Neural cell (in vitro differentiated cells): ENCODE measurements around the gene TOLLIP. TPM values are rescaled to one million over a fixed set of nuclear protein-coding genes. Genes with fewer than 3 reads are reported as not detected.

Experiments
- H2AFZ ChIP-seq: fragments of 200-600, 300-800 bp; sonication (generic), shearing (Covaris generic); 2 replicates; pipeline ENCODE4 v1.6.0; 2014; ENCODE audit warnings: low read depth, mild to moderate bottlenecking, antibody characterized with exemption, low read length, moderate library complexity
- H3F3A ChIP-seq: fragments of 200-600 bp; shearing (Covaris generic); 2 replicates; pipeline ENCODE4 v1.6.1; 2016; ENCODE audit warnings: mild to moderate bottlenecking, moderate library complexity, mixed read lengths, antibody characterized with exemption, low read length; ENCODE audit not compliant: insufficient read depth, poor library complexity, severe bottlenecking
- H3K27ac ChIP-seq: fragments of 200-600, 300-800 bp; sonication (generic), shearing (Covaris generic); 2 replicates; pipeline ENCODE4 v1.5.1; 2014; ENCODE audit warnings: mild to moderate bottlenecking, low read length, moderate library complexity
- H3K27me3 ChIP-seq: fragments of 300-800, 200-600 bp; sonication (generic), shearing (Covaris generic); 2 replicates; pipeline ENCODE4 v1.6.0; 2014; ENCODE audit warnings: mild to moderate bottlenecking, low read depth, low read length, moderate library complexity; ENCODE audit not compliant: insufficient read depth
- H3K36me3 ChIP-seq: fragments of 300-800, 200-600 bp; sonication (generic), shearing (Covaris generic); 2 replicates; pipeline ENCODE4 v1.5.1; 2014; ENCODE audit warnings: mild to moderate bottlenecking, antibody characterized with exemption, low read length, moderate library complexity; ENCODE audit not compliant: insufficient read depth
- H3K4me2 ChIP-seq: fragments of 300-800, 200-600 bp; sonication (generic), shearing (Covaris generic); 2 replicates; pipeline ENCODE4 v1.6.0; 2014; ENCODE audit warnings: mild to moderate bottlenecking, low read length
- H3K4me3 ChIP-seq: fragments of 300-800, 200-600 bp; sonication (generic), shearing (Covaris generic); 2 replicates; pipeline ENCODE4 v1.5.1; 2014; ENCODE audit warnings: mild to moderate bottlenecking, low read length, moderate library complexity
- H3K79me2 ChIP-seq: fragments of 200-600 bp; shearing (Covaris generic); replicated peaks from 2 replicates; pipeline ENCODE4 v1.6.0; 2014; ENCODE audit warnings: mild to moderate bottlenecking, low read length, moderate library complexity; ENCODE audit not compliant: insufficient read depth
- H3K9ac ChIP-seq: fragments of 300-800, 200-600 bp; sonication (generic), shearing (Covaris generic); 2 replicates; pipeline ENCODE4 v1.6.1; 2016; ENCODE audit warnings: mild to moderate bottlenecking, low read length, mixed read lengths
- H3K9me2 ChIP-seq: fragments of 200-600 bp; shearing (Covaris generic); 2 replicates; pipeline ENCODE4 v1.6.1; 2016; ENCODE audit warnings: mild to moderate bottlenecking, low read length, mixed read lengths; ENCODE audit not compliant: insufficient read depth
- H3K9me3 ChIP-seq: fragments of 200-600, 300-800 bp; sonication (generic), shearing (Covaris generic); 2 replicates; pipeline ENCODE4 v1.6.1; 2016; ENCODE audit warnings: mild to moderate bottlenecking, mixed run types, low read length, moderate library complexity, mixed read lengths
- H4K20me1 ChIP-seq: fragments of 200-600 bp; shearing (Covaris generic); 2 replicates; pipeline ENCODE4 v1.6.1; 2016; ENCODE audit warnings: mild to moderate bottlenecking, mixed run types; ENCODE audit not compliant: insufficient read depth
- EP300 ChIP-seq: fragments of 450-650 bp; conservative IDR thresholded peaks from 2 replicates; pipeline ENCODE4 v1.6.1; 2014; ENCODE audit warnings: antibody characterized with exemption, mild to moderate bottlenecking, moderate library complexity; ENCODE audit not compliant: poor library complexity, severe bottlenecking
- EZH2 ChIP-seq: fragments of 200-600, 300-800 bp; shearing (Covaris generic), sonication (generic); IDR thresholded peaks from 2 replicates; pipeline ENCODE4 v1.6.1; 2014; ENCODE audit warnings: antibody characterized with exemption, low read length, borderline replicate concordance, mild to moderate bottlenecking; ENCODE audit not compliant: insufficient read depth, poor library complexity, severe bottlenecking
- MXI1 ChIP-seq: fragments of 450-650 bp; conservative IDR thresholded peaks from 2 replicates; pipeline ENCODE4 v1.6.1; 2014; ENCODE audit warnings: antibody characterized with exemption, mild to moderate bottlenecking; ENCODE audit not compliant: poor library complexity, severe bottlenecking
- RAD21 ChIP-seq: fragments of 450-650 bp; conservative IDR thresholded peaks from 2 replicates; pipeline ENCODE4 v1.6.1; 2014; ENCODE audit warnings: antibody characterized with exemption, mild to moderate bottlenecking, moderate library complexity
- SMC3 ChIP-seq: fragments of 450-650 bp; conservative IDR thresholded peaks from 2 replicates; pipeline ENCODE4 v1.6.1; 2014; ENCODE audit warnings: antibody characterized with exemption, mild to moderate bottlenecking, moderate library complexity; ENCODE audit not compliant: poor library complexity
- TAF1 ChIP-seq: IDR thresholded peaks from 2 replicates; pipeline ENCODE4 v1.6.1; 2012; ENCODE audit warnings: low read depth
- polyA plus RNA-seq: library from polyadenylated mRNA; depleted of rRNA; stranded (reverse); fragments of >200 nt; gene quantifications from 2 replicates; pipeline ENCODE4 v1.2.3, GENCODE V29; 2014
- TF ChIP-seq, protein P1 (sequence below): fragments of 450-650 bp; IDR thresholded peaks from 2 replicates; pipeline ENCODE4 v1.5.1; 2014; ENCODE audit warnings: antibody characterized with exemption, mild to moderate bottlenecking, moderate library complexity; ENCODE audit not compliant: poor library complexity, severe bottlenecking
- TF ChIP-seq, protein P2 (sequence below): IDR thresholded peaks from 2 replicates; pipeline ENCODE4 v1.6.1; 2012; ENCODE audit warnings: borderline replicate concordance

TOLLIP gene
- polyA plus RNA-seq, 1 donor from 2014 or later = 24.1 TPM

DNA sequence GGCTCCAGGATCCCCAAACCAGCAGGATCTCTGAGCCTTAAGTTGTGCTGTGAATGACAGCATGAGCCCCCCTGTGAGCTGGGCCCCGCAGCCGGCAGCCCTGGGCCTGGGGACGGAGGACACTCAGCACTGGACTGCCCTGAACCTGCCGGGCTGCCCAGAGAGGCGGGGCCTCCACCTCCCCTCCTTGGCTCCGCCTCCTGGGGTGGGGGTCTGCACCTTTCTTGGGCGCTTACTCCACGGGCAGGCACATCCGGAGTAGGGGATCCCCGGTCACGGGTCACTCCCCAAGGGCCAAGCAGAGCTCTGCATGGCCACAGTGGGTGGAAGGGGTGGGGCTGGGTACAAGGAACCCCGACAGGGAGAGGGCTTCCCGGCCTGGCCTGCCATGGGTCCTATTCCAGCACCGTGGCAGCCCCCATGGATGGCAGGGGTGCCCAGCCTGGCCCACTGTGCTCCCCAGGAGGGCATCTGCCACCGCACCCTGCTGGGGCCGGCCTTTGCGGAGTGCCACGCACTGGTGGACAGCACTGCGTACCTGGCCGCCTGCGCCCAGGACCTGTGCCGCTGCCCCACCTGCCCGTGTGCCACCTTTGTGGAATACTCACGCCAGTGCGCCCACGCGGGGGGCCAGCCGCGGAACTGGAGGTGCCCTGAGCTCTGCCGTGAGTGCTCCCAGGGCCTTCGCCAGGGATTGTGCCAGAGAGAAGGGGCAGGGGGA, 81.2 kb downstream of the TOLLIP start:
- TF ChIP-seq EP300 (no peak), MXI1 (no peak), SMC3 (no peak), TAF1 (no peak), EZH2 (no peak)
- TF ChIP-seq, protein P1, sequence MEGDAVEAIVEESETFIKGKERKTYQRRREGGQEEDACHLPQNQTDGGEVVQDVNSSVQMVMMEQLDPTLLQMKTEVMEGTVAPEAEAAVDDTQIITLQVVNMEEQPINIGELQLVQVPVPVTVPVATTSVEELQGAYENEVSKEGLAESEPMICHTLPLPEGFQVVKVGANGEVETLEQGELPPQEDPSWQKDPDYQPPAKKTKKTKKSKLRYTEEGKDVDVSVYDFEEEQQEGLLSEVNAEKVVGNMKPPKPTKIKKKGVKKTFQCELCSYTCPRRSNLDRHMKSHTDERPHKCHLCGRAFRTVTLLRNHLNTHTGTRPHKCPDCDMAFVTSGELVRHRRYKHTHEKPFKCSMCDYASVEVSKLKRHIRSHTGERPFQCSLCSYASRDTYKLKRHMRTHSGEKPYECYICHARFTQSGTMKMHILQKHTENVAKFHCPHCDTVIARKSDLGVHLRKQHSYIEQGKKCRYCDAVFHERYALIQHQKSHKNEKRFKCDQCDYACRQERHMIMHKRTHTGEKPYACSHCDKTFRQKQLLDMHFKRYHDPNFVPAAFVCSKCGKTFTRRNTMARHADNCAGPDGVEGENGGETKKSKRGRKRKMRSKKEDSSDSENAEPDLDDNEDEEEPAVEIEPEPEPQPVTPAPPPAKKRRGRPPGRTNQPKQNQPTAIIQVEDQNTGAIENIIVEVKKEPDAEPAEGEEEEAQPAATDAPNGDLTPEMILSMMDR = no peak
- TF ChIP-seq, protein P2, sequence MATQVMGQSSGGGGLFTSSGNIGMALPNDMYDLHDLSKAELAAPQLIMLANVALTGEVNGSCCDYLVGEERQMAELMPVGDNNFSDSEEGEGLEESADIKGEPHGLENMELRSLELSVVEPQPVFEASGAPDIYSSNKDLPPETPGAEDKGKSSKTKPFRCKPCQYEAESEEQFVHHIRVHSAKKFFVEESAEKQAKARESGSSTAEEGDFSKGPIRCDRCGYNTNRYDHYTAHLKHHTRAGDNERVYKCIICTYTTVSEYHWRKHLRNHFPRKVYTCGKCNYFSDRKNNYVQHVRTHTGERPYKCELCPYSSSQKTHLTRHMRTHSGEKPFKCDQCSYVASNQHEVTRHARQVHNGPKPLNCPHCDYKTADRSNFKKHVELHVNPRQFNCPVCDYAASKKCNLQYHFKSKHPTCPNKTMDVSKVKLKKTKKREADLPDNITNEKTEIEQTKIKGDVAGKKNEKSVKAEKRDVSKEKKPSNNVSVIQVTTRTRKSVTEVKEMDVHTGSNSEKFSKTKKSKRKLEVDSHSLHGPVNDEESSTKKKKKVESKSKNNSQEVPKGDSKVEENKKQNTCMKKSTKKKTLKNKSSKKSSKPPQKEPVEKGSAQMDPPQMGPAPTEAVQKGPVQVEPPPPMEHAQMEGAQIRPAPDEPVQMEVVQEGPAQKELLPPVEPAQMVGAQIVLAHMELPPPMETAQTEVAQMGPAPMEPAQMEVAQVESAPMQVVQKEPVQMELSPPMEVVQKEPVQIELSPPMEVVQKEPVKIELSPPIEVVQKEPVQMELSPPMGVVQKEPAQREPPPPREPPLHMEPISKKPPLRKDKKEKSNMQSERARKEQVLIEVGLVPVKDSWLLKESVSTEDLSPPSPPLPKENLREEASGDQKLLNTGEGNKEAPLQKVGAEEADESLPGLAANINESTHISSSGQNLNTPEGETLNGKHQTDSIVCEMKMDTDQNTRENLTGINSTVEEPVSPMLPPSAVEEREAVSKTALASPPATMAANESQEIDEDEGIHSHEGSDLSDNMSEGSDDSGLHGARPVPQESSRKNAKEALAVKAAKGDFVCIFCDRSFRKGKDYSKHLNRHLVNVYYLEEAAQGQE = no peak
- Histone ChIP-seq H3K27ac (no peak overlapping the region), H3K36me3 (no peaks in the 10 kb centered on the region), H3K9me3 (no peaks in the 10 kb centered on the region), H3K9me2 (no peaks in the 10 kb centered on the region), H4K20me1 (no peaks in the 10 kb centered on the region), H3K4me3 (no peak overlapping the region), H3K9ac (no peak overlapping the region), H3F3A (no peaks in the 10 kb centered on the region), H3K4me2 (no peak overlapping the region), H2AFZ (no peak overlapping the region), H3K27me3 (no peaks in the 10 kb centered on the region), H3K79me2 (no peaks in the 10 kb centered on the region)

DNA sequence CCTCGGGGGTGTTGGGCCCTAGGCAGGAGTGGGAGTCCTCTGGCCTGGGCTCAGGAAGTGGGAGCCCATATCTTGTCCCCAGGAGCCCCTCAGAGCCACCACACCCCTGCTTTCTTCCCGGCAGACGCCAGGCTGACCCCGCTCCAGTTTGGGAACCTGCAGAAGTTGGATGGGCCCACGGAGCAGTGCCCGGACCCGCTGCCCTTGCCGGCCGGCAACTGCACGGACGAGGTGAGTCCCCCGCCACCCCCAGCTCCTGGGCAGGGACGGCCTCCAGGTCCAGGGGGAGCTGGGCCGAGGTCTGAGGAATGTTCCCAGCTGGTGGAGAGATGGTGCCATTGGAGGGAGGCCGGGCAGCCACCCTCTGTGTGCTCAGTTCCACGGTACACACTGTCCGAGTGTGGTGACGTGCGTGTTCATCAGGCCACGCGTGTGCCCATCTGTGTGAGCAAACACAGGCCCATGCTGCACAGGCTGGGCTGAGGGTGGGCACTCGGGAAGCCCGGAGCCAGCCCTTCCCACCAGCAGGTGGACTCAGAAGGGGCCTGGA, 81.8 kb downstream of the TOLLIP start:
- Histone ChIP-seq H3K4me2 (no peak overlapping the region), H3K9me3 (no peaks in the 10 kb centered on the region), H3K36me3 (no peaks in the 10 kb centered on the region), H4K20me1 (no peaks in the 10 kb centered on the region), H3K27me3 (no peaks in the 10 kb centered on the region), H3F3A (no peaks in the 10 kb centered on the region), H3K27ac (no peak overlapping the region), H3K9ac (no peak overlapping the region), H3K9me2 (no peaks in the 10 kb centered on the region), H3K79me2 (no peaks in the 10 kb centered on the region), H3K4me3 (no peak overlapping the region), H2AFZ (no peak overlapping the region)
- TF ChIP-seq, protein P1 = no peak
- no peak for TF ChIP-seq RAD21
